Kidney tubule cell (primary cell): ENCODE data around the gene KLF12.

Experiments used
- DNase-seq: peaks from one replicate; pipeline ENCODE4 v3.0.0-alpha.2; 2018; ENCODE audit warnings: low spot score

The KLF12 gene

DNA sequence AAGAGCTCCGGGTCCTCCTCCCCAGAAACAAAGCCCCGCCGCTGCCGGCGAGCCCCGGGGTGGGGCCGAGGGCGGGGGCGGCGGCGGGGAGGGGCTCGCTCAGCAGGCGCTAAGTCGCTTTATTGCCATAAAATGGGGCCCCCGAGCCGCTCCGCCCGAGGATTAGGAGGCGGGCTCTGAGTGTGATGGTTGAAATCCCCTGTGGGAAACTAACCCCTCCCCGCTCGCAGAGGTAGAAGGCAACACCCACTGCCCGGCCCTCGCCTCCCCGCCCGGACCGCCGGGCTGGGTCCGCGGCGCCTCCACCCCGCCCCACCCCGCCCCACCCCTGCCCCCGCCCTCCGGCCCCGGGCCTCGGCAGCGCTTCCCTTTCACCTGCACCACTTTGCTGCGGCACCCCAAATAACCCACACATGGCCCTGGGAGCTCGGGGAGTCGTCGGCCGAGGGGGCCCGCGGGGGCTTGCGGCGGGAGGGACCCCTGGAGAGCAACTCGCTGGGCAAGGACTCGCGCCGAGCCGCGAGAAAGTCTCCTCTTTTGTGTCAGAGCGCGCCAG is at the start of gene KLF12:
Gene KLF12, minus strand, starts transcription at position 184 of the 556 bp plus-strand sequence.
- peak; percentile 93 for DNase-seq

GRCh38 chr13:74182491-74182890 is 48.3 kb upstream of the KLF12 start:
- DNase-seq, result no peak

DNA sequence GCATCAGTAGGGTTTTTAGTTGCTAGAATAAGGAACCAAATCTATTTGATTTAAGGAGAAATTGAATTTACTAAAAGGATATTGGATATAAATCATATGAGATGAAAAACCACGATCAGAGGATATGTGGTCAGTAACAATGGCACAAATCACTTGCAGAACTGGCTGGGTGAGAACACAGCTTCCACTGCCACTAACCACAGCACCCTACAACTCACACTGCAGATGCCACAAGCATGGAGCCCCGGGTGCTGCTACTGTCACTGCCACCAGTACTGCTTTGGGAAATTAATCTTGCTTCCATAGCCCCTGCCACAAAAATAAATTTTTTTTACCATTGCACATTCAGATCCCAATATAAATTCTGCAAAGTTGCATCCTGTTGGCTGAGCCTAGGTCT is 40.6 kb upstream of the KLF12 start:
- DNase-seq, result no peak

GRCh38 chr13:74173822-74174221 is 39.6 kb upstream of the KLF12 start:
- DNase-seq, result no peak

- no peak for DNase-seq
Observed at GRCh38 chr13:74171641-74172040, 37.4 kb upstream of the KLF12 start.

DNA sequence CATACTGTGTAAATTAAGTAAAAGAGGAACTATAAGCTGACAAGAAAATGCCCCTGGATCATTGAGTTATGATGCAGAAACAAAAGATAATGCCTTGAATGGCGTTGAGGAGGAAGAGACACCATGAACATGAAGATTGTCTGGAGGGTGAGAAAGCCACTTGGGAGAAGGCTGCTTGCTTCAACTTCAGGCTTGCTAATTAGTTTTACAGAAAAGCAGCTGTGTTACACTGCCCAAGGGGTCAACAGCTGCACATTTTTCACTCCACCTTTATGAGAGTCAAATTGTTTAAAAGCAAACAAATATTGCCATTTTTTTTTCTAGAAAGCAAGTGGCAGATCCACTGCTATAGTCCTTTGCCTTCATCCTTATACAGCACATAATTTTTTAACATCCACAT is 35.5 kb upstream of the KLF12 start:
- no peak for DNase-seq

DNA sequence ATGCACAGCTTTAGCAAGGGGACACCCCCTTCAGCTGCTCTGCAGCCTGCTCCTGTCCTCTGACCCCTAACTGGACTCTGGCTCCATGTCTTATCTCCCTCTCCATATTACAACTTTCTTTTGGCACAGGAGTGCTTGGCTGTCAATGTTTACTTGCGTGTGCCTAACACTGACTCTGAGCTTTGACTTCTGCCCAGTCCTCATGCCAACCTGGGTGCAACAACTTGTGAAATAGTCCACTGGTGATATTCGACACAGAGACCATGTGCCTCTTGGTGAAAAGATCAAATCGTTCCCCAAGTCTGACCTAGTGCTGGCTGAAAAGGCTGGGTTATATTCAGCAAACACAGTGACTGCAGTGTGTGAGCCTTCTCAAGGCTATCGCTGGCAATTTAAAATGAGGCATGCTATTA is 34.1 kb upstream of the KLF12 start:
- DNase-seq, result no peak

- peak; percentile 5 for DNase-seq
Observed at GRCh38 chr13:74166261-74167004, 32.2 kb upstream of the KLF12 start.

DNA sequence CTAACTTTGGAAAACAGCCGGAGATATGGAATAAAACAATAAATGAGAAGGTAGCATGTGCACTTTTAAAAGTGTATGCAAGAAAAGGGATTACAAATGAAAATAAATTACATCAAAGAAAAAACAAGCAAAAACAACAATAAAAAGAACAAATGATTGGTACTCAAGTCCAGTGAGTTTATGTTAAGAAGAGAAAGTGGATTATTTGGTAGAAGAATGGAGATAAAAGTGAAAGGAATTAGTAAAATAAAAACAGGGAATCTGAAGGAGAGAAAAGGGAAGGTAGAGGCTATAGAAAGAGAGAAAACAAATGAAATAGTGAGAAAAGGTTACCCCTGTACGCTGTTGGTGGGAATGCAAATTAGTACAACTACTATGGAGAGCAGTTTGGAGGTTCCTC is 28.6 kb upstream of the KLF12 start:
- DNase-seq, result no peak

DNA sequence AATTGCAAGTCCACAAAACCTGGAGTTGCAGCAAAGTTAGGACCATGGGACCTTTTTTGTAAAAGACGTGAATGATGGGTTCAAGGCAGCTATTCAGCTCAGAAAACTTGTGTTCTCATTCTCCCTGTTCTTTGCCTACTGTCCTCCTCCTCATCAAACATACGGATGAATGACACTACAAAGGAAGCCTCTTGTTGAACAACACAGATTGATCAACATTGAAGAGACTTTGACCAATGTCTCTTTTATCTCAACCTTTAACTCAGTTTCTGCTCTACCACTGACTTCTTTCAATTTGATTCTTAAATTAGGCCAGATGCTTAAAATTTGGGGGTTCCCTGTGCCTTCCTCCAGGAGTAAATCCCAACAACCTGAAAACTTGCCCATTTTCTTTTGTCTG is 27.9 kb upstream of the KLF12 start:
- no peak for DNase-seq

DNA sequence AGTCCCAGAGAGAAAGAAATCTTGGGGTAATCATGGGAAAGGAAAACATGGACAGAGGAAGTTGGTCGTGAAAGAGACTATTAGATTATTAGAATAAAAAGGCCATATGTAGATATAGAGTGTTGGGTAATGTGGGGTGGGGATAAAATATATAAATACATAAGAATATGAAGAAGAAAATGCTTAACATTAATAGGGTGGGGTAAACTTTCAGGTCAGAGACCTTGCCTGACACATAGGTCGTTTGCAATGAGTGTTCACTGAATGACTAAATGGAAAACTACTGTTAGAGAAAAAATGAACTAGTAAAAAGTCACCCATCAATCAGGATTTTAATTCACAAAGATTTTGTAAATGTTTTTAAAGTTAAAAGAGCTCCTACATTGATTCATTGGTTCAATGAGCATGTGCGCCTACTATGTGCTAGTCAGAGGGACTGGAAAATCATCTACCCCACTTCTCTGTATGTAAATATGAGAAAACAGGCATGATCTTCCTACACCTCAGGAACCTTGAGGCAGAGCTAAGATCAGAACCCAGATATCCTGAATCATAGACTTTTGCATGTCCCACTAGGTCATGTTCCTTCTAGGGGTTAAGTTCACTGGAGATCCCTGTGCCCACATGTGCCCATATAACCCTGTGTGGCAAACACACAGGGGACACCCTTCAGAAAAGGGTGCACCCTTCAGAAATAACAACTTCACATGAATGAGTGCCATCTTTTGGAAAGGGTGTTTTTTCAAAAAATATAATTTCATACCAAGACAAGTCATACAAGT is 24.6 kb upstream of the KLF12 start:
- no peak for DNase-seq

DNA sequence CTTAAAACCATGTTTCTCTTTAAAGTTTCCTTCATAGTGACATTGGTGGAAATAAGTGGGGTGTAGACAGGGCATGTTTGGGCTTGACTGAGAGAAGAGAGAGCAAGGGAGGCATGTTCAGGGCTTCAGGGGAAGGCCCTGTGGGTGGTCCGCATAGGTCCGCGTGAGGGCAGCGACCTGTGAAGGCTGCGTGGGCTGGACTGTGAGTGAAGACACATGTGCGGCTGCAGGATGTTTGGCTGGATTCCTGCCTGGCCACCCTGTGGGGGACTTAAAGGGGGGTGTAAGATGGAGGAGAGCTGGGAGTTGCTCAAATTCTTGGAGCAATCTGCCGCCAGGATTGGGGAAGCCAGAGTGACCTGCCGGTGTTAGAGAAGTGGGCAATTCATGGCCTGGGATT is 23.8 kb upstream of the KLF12 start:
- DNase-seq, result peak; percentile 23

DNA sequence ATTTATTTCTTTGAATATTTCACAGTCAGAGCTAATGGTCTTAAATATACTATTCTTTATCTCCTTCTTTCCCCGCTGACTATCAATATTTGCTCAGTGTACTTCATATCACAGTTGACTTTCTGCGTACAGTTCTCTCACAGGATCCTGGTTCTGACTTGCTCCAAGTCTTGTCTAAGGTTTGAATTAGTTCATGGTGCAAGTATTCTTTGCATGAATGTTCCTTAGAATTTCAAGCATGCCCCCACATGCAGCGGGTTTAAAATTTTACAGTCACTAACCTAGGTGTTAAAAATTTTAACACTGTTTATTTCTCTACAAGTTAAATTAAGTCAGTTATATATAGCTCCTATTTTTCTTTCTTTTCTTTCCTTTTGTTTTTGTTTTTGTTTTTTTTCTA is 20.8 kb upstream of the KLF12 start:
- no peak for DNase-seq

DNA sequence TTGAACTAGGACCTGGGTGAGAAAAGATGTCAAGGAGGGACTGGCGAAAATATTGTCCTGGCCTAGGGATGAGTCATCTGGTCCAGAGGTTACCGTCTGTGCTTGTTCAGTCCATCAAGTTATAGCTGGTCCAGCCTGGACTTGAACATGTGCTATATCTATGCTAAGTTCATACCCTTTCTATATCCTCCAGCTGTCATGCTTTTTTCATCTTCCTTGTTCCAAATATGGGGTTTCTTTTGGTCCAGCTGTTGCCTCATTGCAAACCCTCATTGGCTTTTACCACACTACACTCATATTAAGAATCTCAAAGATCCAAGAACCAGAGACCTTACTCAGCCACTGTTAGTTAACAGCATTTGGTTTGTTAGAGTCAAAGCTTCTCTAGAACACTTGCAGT is 19.1 kb upstream of the KLF12 start:
- DNase-seq, result no peak

DNA sequence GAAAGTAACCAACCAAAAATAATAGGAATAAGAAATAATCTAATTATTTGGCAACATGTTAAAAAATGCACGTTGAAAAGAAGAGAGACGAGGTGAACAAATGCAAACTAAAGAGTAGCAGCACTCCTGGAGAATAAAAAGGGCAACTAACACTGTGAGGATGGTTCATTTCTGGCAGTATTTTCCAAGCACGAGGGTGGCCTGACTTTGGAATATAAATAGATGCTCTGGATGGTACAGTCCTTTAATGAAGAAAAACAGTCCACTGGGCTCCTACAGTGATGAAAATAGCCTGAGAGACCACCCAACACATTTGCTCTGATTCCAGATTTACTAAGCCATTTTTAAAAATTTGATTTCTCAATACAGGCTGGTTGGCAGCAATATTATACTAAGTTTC is 17.7 kb upstream of the KLF12 start:
- no peak for DNase-seq

- no peak for DNase-seq
Observed at GRCh38 chr13:74148352-74148751, 14.1 kb upstream of the KLF12 start.

GRCh38 chr13:74145249-74145975 is 11.2 kb upstream of the KLF12 start:
- no peak for DNase-seq

GRCh38 chr13:74144269-74144668 is 10.1 kb upstream of the KLF12 start:
- DNase-seq, result no peak

DNA sequence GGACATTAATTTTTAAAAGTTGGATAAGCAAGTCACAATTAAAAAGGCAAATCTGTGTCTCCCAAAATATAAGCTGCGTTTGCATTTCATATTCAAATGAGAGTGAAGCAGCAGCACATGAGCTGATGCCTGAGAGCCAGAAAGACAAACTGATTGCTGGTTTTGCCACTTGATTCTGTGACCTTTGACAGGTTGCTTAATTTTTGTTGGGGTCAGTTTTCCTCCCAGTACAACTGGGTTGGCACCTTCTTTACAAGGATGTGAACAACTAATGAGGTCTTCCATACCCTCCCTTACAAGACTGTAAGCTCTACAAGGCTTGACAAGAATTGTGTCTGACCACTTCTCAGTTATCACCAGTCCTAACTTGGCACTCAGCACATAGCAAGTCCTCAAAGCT is 8.1 kb upstream of the KLF12 start:
- no peak for DNase-seq

- no peak for DNase-seq
Observed at GRCh38 chr13:74138241-74138640, 4.0 kb upstream of the KLF12 start.

DNA sequence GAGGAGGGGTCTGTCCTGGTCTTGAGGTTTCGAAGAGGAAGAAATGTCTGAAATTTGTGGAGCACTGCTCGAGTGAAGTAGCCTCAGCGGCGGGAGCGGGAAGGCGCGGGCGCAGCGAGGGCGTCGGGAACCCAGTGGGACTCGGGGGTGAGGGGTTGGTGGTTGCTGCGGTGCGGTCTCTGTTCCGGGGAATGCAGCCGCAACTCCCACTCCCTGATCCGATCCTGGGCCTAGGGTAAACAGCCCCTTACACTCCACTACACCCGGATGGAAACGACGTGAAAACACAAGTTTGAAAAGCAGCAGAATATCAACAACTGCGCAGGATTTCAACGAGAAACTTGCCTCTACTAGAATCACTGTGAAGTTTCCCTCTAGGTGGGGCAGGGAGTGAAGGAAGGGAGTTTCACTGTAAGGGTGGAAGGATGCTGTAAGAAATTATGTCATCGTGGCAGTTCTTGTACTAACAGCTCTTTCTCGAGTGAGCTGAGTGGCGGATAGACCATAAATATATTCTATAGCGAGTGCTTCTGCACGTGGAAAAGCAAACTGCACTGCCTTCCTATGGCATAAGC is 2.0 kb upstream of the KLF12 start:
- DNase-seq, result peak; percentile 46
